Measurements from ENCODE around the gene CREBBP.

CREBBP gene

DNA sequence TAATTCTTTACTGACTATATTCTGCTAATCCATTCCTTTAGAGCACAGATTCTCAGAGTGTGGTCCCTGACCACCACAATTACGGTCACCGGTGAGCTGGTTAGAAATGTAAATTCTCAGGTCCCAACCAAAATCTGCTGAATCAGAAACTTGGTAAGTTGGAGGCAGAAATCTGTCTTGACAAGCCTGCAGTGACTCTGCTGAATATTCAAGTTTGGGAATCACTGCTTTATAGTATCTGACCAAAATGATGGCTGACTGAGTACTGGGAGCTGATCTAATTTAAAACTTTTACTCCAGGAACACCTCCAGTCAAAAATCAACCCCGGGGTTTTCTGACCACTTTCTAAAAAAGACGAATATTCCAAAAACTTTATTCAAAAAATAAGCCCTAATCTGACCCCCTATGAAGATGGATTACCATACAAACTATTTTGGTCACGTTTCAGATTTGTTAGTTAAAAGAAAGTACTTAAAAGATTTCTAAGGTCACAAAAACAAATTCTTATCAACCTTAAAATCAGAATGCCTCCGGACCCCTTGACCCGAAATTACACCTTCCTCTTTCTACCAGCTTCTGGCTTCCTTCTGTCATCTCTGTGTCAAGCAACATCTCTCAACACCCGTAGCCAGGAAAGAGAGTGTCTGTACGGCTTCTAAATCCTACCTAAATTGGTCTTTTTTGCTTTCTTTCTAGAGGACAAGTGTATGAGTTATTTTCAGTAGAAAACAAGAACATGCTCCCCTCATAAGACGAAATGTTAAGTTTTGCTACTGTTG lies 38.6 kb downstream of the CREBBP start:
- Histone ChIP-seq H3K27ac (ENCODE audit: low read depth, low read length, poor library complexity, severe bottlenecking) (peak overlapping the region; percentile 19), H3K9me3 (ENCODE audit: low read length) (no peaks in the 10 kb centered on the region), H3K9me2 (ENCODE audit: low read depth, low read length) (no peaks in the 10 kb centered on the region), H3K4me2 (ENCODE audit: low read length) (peak overlapping the region; percentile 22; the same call in 1 of the 2 replicates), H3K79me2 (ENCODE audit: insufficient read depth, low read length) (peaks cover 76% of the 10 kb centered on the region), H3F3A (ENCODE audit: insufficient read depth, low read length) (no peaks in the 10 kb centered on the region), H3K9ac (ENCODE audit: low read length) (no peak overlapping the region), H3K27me3 (ENCODE audit: insufficient read depth, low read length) (no peaks in the 10 kb centered on the region), H3K4me1 (ENCODE audit: insufficient read depth, low read length, severe bottlenecking) (peaks cover 26% of the 10 kb centered on the region), H2AFZ (ENCODE audit: low read length) (no peak overlapping the region), H3K4me3 (ENCODE audit: low read depth, low read length, poor library complexity, severe bottlenecking) (no peak overlapping the region), H3K36me3 (ENCODE audit: insufficient read depth, low read length) (peaks cover 13% of the 10 kb centered on the region), H4K20me1 (ENCODE audit: insufficient read depth, low read length) (no peaks in the 10 kb centered on the region)
- TF ChIP-seq EZH2 (IDR thresholded peaks at IDR 0.05; ENCODE audit: borderline replicate concordance, low read length): no peak
- TF ChIP-seq, protein P1, sequence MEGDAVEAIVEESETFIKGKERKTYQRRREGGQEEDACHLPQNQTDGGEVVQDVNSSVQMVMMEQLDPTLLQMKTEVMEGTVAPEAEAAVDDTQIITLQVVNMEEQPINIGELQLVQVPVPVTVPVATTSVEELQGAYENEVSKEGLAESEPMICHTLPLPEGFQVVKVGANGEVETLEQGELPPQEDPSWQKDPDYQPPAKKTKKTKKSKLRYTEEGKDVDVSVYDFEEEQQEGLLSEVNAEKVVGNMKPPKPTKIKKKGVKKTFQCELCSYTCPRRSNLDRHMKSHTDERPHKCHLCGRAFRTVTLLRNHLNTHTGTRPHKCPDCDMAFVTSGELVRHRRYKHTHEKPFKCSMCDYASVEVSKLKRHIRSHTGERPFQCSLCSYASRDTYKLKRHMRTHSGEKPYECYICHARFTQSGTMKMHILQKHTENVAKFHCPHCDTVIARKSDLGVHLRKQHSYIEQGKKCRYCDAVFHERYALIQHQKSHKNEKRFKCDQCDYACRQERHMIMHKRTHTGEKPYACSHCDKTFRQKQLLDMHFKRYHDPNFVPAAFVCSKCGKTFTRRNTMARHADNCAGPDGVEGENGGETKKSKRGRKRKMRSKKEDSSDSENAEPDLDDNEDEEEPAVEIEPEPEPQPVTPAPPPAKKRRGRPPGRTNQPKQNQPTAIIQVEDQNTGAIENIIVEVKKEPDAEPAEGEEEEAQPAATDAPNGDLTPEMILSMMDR (IDR thresholded peaks at IDR 0.05; ENCODE audit: low read length): no peak

DNA sequence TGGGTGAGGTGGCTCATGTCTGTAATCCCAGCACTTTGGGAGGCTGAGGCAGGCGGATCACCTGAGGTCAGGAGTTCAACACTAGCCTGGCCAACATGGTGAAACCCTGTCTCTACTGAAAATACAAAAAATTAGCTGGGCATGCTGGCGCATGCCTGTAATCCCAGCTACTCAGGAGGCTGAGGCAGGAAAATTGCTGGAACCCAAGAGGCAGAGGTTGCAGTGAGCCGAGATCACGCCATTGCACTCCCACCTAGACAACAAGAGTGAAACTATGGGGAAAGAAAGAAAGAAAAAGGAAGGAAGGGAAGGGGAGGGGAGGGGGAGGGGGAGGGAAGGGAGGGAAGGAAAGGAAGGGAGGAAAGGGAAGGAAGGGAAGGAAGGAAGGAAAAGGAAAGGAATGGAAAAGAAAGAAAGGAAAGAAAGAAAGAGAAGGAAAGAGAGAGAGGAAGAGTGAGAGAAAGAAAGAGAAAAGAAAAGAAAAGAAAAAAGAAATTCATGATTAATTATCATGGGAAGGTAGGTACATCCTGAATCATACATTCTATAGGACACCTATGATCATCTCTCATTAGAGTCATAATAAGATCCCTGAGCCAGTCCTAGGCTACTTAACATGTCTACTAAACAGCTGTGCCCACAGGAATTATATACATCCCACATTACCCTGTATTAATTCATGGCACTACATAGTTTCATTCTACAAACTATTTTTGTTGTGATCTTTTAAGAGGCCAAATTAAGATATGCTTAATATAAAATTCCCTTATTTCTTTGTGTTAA lies 40.9 kb downstream of the CREBBP start:
- Histone ChIP-seq H3K27me3 (ENCODE audit: insufficient read depth, low read length) (no peaks in the 10 kb centered on the region), H3K9ac (ENCODE audit: low read length) (no peak overlapping the region), H3K4me3 (ENCODE audit: low read depth, low read length, poor library complexity, severe bottlenecking) (no peak overlapping the region), H3K27ac (ENCODE audit: low read depth, low read length, poor library complexity, severe bottlenecking) (no peak overlapping the region), H3K9me2 (ENCODE audit: low read depth, low read length) (no peaks in the 10 kb centered on the region), H3F3A (ENCODE audit: insufficient read depth, low read length) (no peaks in the 10 kb centered on the region), H3K36me3 (ENCODE audit: insufficient read depth, low read length) (peaks cover 12% of the 10 kb centered on the region), H3K4me2 (ENCODE audit: low read length) (no peak overlapping the region), H4K20me1 (ENCODE audit: insufficient read depth, low read length) (no peaks in the 10 kb centered on the region), H2AFZ (ENCODE audit: low read length) (no peak overlapping the region), H3K9me3 (ENCODE audit: low read length) (no peaks in the 10 kb centered on the region), H3K4me1 (ENCODE audit: insufficient read depth, low read length, severe bottlenecking) (peaks cover 26% of the 10 kb centered on the region), H3K79me2 (ENCODE audit: insufficient read depth, low read length) (peaks cover 56% of the 10 kb centered on the region)
- no peak for TF ChIP-seq EZH2 (IDR thresholded peaks at IDR 0.05; ENCODE audit: borderline replicate concordance, low read length)
- TF ChIP-seq, protein P1 (IDR thresholded peaks at IDR 0.05; ENCODE audit: low read length): no peak

DNA sequence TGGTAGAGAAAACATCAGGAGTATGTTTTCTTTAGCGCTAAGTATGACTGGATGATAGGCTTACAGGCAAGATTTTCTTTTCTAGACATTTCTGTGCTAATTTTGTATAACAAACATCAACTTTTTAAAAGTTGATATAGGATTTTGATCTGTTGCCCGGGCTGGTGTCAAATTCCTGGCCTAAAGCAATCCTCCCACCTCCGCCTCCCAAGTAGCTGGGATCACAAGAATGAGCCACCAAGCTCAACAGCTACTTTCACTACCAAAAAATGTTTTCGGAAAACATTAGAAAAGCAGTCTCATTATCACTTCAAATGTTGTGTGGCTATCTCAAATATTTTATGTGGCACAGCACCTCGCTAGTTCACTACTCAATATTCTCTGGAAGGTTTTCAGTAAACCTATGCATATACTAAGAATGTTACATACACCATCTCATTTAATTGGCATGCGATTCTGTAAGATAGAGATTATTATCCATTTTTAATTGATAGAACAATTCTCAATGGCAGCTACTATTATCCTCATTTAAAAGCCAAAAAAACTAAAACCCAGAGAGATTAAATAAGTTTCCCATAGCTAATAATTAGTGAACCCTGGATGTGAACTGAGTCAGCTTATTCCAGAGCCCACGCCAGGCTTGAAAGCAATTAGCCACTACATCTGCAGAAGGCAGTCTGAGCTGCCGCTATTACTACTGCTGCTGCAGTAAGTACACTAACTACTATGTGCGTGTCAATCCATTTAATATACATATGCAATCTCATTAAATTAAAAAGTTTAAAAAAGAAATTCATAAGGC lies 41.7 kb downstream of the CREBBP start:
- TF ChIP-seq, protein P1 (IDR thresholded peaks at IDR 0.05; ENCODE audit: low read length): no peak
- TF ChIP-seq EZH2 (IDR thresholded peaks at IDR 0.05; ENCODE audit: borderline replicate concordance, low read length): no peak
- Histone ChIP-seq H3K4me3 (ENCODE audit: low read depth, low read length, poor library complexity, severe bottlenecking) (no peak overlapping the region), H3K79me2 (ENCODE audit: insufficient read depth, low read length) (peaks cover 57% of the 10 kb centered on the region), H3K9me3 (ENCODE audit: low read length) (0 out of 2 replicates have a peak, but pooled peaks cover 4% of the 10 kb centered on the region), H3K9ac (ENCODE audit: low read length) (no peak overlapping the region), H3K27me3 (ENCODE audit: insufficient read depth, low read length) (no peaks in the 10 kb centered on the region), H3K27ac (ENCODE audit: low read depth, low read length, poor library complexity, severe bottlenecking) (no peak overlapping the region), H3K4me2 (ENCODE audit: low read length) (no peak overlapping the region), H4K20me1 (ENCODE audit: insufficient read depth, low read length) (no peaks in the 10 kb centered on the region), H3K9me2 (ENCODE audit: low read depth, low read length) (no peaks in the 10 kb centered on the region), H2AFZ (ENCODE audit: low read length) (no peak overlapping the region), H3F3A (ENCODE audit: insufficient read depth, low read length) (no peaks in the 10 kb centered on the region), H3K36me3 (ENCODE audit: insufficient read depth, low read length) (peaks cover 19% of the 10 kb centered on the region), H3K4me1 (ENCODE audit: insufficient read depth, low read length, severe bottlenecking) (peaks cover 26% of the 10 kb centered on the region)
